ENCODE results near the gene GNMT. TPM values are rescaled to one million over a fixed set of nuclear protein-coding genes. Genes with fewer than 3 reads are reported as not detected.

GNMT gene
- total RNA-seq, 1 donor from 2014 or later = 1.5 TPM

DNA sequence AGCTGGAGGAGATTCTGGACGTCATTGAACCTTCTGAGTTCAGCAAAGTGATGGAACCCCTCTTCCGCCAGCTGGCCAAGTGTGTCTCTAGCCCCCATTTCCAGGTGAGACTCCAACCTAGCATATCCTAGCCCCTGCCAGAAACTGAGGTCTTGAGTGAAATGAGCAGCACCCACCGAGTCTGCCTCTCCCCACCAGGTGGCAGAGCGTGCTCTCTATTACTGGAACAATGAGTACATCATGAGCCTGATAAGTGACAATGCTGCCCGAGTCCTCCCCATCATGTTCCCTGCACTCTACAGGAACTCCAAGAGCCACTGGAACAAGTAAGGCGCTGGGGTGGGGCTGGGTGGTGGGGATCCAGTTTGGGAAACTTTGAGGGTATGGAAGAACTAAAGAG, 48.6 kb downstream of the GNMT start:
- Histone ChIP-seq H3K27ac (no peak overlapping the region), H3K9me3 (no peaks in the 10 kb centered on the region), H3K4me1 (peaks cover 14% of the 10 kb centered on the region), H3K4me3 (no peak overlapping the region), H3K27me3 (no peaks in the 10 kb centered on the region), H3K36me3 (peaks cover 0 to 55% of the 10 kb centered on the region in 2 donors)
- intact Hi-C loops (cut with DNase I) = no loop called here
- no peak for DNase-seq (ENCODE audit: extremely low spot score in 2 of 2)
- no peak for TF ChIP-seq POLR2AphosphoS5 (IDR thresholded peaks at IDR 0.05; ENCODE audit: insufficient read depth in 1 of 2, low read depth in 1 of 2)
- TF ChIP-seq, protein P1, sequence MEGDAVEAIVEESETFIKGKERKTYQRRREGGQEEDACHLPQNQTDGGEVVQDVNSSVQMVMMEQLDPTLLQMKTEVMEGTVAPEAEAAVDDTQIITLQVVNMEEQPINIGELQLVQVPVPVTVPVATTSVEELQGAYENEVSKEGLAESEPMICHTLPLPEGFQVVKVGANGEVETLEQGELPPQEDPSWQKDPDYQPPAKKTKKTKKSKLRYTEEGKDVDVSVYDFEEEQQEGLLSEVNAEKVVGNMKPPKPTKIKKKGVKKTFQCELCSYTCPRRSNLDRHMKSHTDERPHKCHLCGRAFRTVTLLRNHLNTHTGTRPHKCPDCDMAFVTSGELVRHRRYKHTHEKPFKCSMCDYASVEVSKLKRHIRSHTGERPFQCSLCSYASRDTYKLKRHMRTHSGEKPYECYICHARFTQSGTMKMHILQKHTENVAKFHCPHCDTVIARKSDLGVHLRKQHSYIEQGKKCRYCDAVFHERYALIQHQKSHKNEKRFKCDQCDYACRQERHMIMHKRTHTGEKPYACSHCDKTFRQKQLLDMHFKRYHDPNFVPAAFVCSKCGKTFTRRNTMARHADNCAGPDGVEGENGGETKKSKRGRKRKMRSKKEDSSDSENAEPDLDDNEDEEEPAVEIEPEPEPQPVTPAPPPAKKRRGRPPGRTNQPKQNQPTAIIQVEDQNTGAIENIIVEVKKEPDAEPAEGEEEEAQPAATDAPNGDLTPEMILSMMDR (IDR thresholded peaks at IDR 0.05) = no peak
- no peak for TF ChIP-seq POLR2A (IDR thresholded peaks at IDR 0.05)

DNA sequence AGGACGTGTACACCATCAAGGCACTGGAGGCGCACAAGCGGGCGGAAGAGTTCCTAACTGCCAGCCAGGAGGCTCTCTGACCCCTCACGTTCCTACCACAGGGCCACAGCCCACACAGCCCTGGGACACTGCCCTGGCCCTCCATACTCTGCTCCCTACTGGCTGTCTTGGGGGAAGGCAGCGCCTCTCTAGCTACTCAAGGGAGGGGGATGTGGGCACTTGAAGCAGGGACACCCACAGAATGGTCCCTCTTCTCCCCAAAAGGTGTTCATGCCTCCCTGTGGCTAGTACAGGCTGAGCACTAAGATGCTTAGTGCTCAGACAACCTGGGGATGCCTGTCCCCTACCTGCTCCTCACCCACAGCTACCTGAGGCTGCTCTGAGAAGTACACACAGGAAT, 50.7 kb downstream of the GNMT start:
- H3K36me3 ChIP-seq = peaks cover 0 to 55% of the 10 kb centered on the region in 2 donors
- H3K27me3 ChIP-seq = no peaks in the 10 kb centered on the region
- intact Hi-C loops (cut with DNase I) = loop anchor here (10.0 kb wide), 1 partner anchor 106 kb away; no protein-coding TSS in a partner anchor
- H3K27ac ChIP-seq = no peak overlapping the region
- no peaks in the 10 kb centered on the region for H3K9me3 ChIP-seq
- DNase-seq (ENCODE audit: extremely low spot score in 2 of 2) = no peak
- H3K4me1 ChIP-seq = peaks cover 33% of the 10 kb centered on the region
- TF ChIP-seq POLR2A (IDR thresholded peaks at IDR 0.05) (no peak), POLR2AphosphoS5 (IDR thresholded peaks at IDR 0.05; ENCODE audit: insufficient read depth in 1 of 2, low read depth in 1 of 2) (no peak)
- TF ChIP-seq, protein P1 (IDR thresholded peaks at IDR 0.05) = no peak
- no peak overlapping the region for H3K4me3 ChIP-seq

DNA sequence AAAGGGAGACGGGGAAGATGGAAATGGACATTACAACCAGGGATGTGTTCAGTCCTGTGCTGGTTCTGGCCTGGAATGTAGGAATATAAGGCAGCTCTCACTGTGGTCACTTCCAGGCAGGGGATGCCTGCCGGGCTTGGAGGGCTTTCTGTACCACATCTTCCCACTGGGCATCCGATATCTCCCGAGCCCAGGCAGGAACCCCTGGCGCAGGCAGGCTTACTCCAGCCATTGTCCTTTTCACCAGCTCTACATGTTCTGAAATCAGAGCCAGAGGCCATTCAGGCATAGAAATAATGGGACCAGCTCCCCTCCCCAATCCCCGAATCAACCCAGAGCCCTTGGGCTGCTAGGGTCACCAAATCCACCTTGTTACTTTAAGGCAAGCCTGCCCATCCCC, 51.8 kb downstream of the GNMT start:
- intact Hi-C loops (cut with DNase I) = loop anchor here (10.0 kb wide), 1 partner anchor 108 kb away; no protein-coding TSS in a partner anchor
- peak overlapping the region in 1 of 2 donors; percentile 85 for H3K4me3 ChIP-seq
- peaks cover 0 to 47% of the 10 kb centered on the region in 2 donors for H3K36me3 ChIP-seq
- DNase-seq (ENCODE audit: extremely low spot score in 2 of 2) = no peak
- no peaks in the 10 kb centered on the region for H3K9me3 ChIP-seq
- H3K27me3 ChIP-seq = no peaks in the 10 kb centered on the region
- peaks cover 44% of the 10 kb centered on the region for H3K4me1 ChIP-seq
- H3K27ac ChIP-seq = no peak overlapping the region
- TF ChIP-seq POLR2A (IDR thresholded peaks at IDR 0.05) = no peak
- TF ChIP-seq, protein P1 (IDR thresholded peaks at IDR 0.05) = no peak
- no peak for TF ChIP-seq POLR2AphosphoS5 (IDR thresholded peaks at IDR 0.05; ENCODE audit: insufficient read depth in 1 of 2, low read depth in 1 of 2)

DNA sequence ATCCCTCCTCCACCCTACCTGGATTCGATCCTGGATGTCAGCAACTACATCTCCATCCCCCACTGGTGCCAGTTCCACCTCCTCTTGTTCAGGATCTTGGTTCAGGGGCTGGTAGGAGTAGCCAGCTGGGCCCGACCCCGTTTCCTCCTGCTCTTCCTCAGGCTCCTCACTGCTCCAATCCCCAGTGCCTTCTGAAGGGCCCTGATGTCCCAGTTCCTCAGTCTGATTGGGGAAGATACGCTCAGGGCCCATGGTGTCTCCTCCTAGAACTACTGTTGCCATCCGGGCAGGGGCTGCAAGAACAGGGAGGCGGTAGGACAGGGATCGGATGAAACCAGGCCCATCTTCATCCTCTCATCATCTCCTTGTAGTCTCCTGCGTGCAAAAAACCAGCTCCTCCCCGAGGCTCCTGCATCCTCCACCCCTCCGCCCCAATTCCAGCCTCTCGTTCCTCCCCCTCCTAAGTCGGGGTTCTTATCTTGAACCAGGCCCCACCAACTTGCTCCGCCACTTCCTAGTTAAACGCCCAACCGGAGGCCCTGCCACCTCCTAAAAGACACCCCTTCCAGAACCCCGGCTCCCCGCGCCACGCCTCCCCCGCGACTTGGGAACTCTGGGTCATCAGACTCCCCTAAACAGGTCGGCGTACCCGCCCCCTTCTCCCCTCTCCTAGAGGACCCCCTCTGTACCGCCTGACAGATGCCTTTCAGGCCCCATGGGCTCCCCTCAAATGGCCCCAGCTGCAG, 52.7 kb downstream of the GNMT start:
- Histone ChIP-seq H3K4me1 (peaks cover 52% of the 10 kb centered on the region), H3K36me3 (peaks cover 0 to 43% of the 10 kb centered on the region in 2 donors)

More for the DNA sequence above, 52.7 kb downstream of the GNMT start:
- H3K27ac ChIP-seq = peak overlapping the region; percentile 78
- no peaks in the 10 kb centered on the region for H3K9me3 ChIP-seq
- TF ChIP-seq, protein P1 (IDR thresholded peaks at IDR 0.05) = no peak
- TF ChIP-seq POLR2AphosphoS5 (IDR thresholded peaks at IDR 0.05; ENCODE audit: insufficient read depth in 1 of 2, low read depth in 1 of 2) (no peak), POLR2A (IDR thresholded peaks at IDR 0.05) (no peak)
- no peaks in the 10 kb centered on the region for H3K27me3 ChIP-seq
- intact Hi-C loops (cut with DNase I) = loop anchor here (10.0 kb wide), 1 partner anchor 108 kb away; no protein-coding TSS in a partner anchor
- peak in 1 of 2 donors; percentile 93 for DNase-seq (ENCODE audit: extremely low spot score in 2 of 2)
- peak overlapping the region; percentile 85 to 88 for H3K4me3 ChIP-seq

Other genes with a start within 250 kb of the GNMT start
- gene PRPH2, start 238.2 kb upstream of the GNMT start, total RNA-seq = not detected
- 16.7 TPM for gene TBCC, start 214.7 kb upstream of the GNMT start, total RNA-seq
- 19.2 TPM for gene BICRAL, start 178.7 kb upstream of the GNMT start, total RNA-seq
- gene RPL7L1, start 81.1 kb upstream of the GNMT start, total RNA-seq = 55.7 TPM
- not detected for gene PTCRA, start 44.7 kb upstream of the GNMT start, total RNA-seq
- 30.2 TPM for gene CNPY3, start 31.3 kb upstream of the GNMT start, total RNA-seq
- 19.6 TPM for gene PEX6, start 18.4 kb downstream of the GNMT start, total RNA-seq
- 26.3 TPM for gene PPP2R5D, start 23.8 kb downstream of the GNMT start, total RNA-seq
- gene MEA1, start 53.2 kb downstream of the GNMT start, total RNA-seq = 40.3 TPM
- gene KLHDC3, start 53.5 kb downstream of the GNMT start, total RNA-seq = 52.1 TPM
- gene RRP36, start 60.9 kb downstream of the GNMT start, total RNA-seq = 36.6 TPM
- gene CUL7, start 93.1 kb downstream of the GNMT start, total RNA-seq = 13.0 TPM
- 14.2 TPM for gene MRPL2, start 98.7 kb downstream of the GNMT start, total RNA-seq
- gene KLC4, start 98.9 kb downstream of the GNMT start, total RNA-seq = 17.2 TPM
- 62.1 TPM for gene PTK7, start 115.6 kb downstream of the GNMT start, total RNA-seq
- 28.2 TPM for gene SRF, start 210.5 kb downstream of the GNMT start, total RNA-seq
- gene CUL9, start 221.4 kb downstream of the GNMT start, total RNA-seq = 49.1 TPM

Data from vagina (tissue), 2 donors.